Measurements from ENCODE around the gene TUT4.
A peak's percentile ranks its signal among the peaks of the same experiment; 100 is the strongest.

Gene TUT4

GRCh38 chr1:52552505-52553361 is at the start of gene TUT4:
Gene TUT4, minus strand, starts transcription at chr1:52553092. Its CDS starts 26,812 bp downstream, at chr1:52526280.
- Histone ChIP-seq H3K4me1 (ENCODE audit: control insufficient read depth, insufficient read depth, low read length) (peaks cover 2% of the 10 kb centered on the region; the same call in 1 of the 2 replicates), H3K9me3 (ENCODE audit: control insufficient read depth, insufficient read depth, low read length) (no peaks in the 10 kb centered on the region), H3K36me3 (ENCODE audit: control insufficient read depth, insufficient read depth, low read length) (no peaks in the 10 kb centered on the region), H3K4me3 (ENCODE audit: low read length) (peak within 1 kb of the TSS; percentile 99), H3K27ac (ENCODE audit: low read length) (no peak within 1 kb of the TSS), H3K27me3 (ENCODE audit: control insufficient read depth, insufficient read depth, low read length) (no peaks in the 10 kb centered on the region)
- no CpG with 5 or more reads among the region's 68 CpGs for WGBS (ENCODE audit: insufficient coverage, insufficient read length)
- peak; percentile 66 for DNase-seq (ENCODE audit: low read depth, low spot score)

- no CpG with 5 or more reads among the region's 97 CpGs for WGBS (ENCODE audit: insufficient coverage, insufficient read length)
- H3K27ac ChIP-seq (ENCODE audit: low read length) = no peak within 1 kb of the TSS
- H3K9me3 ChIP-seq (ENCODE audit: control insufficient read depth, insufficient read depth, low read length) = no peaks in the 10 kb centered on the region
- no peak for DNase-seq (ENCODE audit: low read depth, low spot score)
- peaks cover 3% of the 10 kb centered on the region for H3K4me1 ChIP-seq (ENCODE audit: control insufficient read depth, insufficient read depth, low read length)
- peak within 1 kb of the TSS; percentile 64 for H3K4me3 ChIP-seq (ENCODE audit: low read length)
- H3K36me3 ChIP-seq (ENCODE audit: control insufficient read depth, insufficient read depth, low read length) = no peaks in the 10 kb centered on the region
- peaks cover 10% of the 10 kb centered on the region for H3K27me3 ChIP-seq (ENCODE audit: control insufficient read depth, insufficient read depth, low read length)
Observed at GRCh38 chr1:52601991-52602855, 49.3 kb upstream of the TUT4 start, which contains the start of gene GPX7. Gene GPX7, plus strand, starts transcription at chr1:52602371. Its CDS starts 39 bp downstream, at chr1:52602410.

GRCh38 chr1:52601519-52601918 is 48.6 kb upstream of the TUT4 start:
- no CpG with 5 or more reads among the region's 3 CpGs for WGBS (ENCODE audit: insufficient coverage, insufficient read length)
- no peak overlapping the region for H3K27ac ChIP-seq (ENCODE audit: low read length)
- H3K4me1 ChIP-seq (ENCODE audit: control insufficient read depth, insufficient read depth, low read length) = peaks cover 3% of the 10 kb centered on the region
- no peak overlapping the region; the same call in 1 of the 2 replicates for H3K4me3 ChIP-seq (ENCODE audit: low read length)
- no peak for DNase-seq (ENCODE audit: low read depth, low spot score)
- H3K36me3 ChIP-seq (ENCODE audit: control insufficient read depth, insufficient read depth, low read length) = no peaks in the 10 kb centered on the region
- H3K27me3 ChIP-seq (ENCODE audit: control insufficient read depth, insufficient read depth, low read length) = peaks cover 10% of the 10 kb centered on the region
- H3K9me3 ChIP-seq (ENCODE audit: control insufficient read depth, insufficient read depth, low read length) = no peaks in the 10 kb centered on the region

- peaks cover 10% of the 10 kb centered on the region for H3K27me3 ChIP-seq (ENCODE audit: control insufficient read depth, insufficient read depth, low read length)
- no peaks in the 10 kb centered on the region for H3K36me3 ChIP-seq (ENCODE audit: control insufficient read depth, insufficient read depth, low read length)
- no CpG with 5 or more reads among the region's 8 CpGs for WGBS (ENCODE audit: insufficient coverage, insufficient read length)
- H3K4me3 ChIP-seq (ENCODE audit: low read length) = no peak overlapping the region
- H3K9me3 ChIP-seq (ENCODE audit: control insufficient read depth, insufficient read depth, low read length) = no peaks in the 10 kb centered on the region
- no peak overlapping the region for H3K27ac ChIP-seq (ENCODE audit: low read length)
- DNase-seq (ENCODE audit: low read depth, low spot score) = no peak
- peaks cover 3% of the 10 kb centered on the region for H3K4me1 ChIP-seq (ENCODE audit: control insufficient read depth, insufficient read depth, low read length)
Observed at GRCh38 chr1:52600533-52601179, 47.8 kb upstream of the TUT4 start.

GRCh38 chr1:52599236-52599635 is 46.3 kb upstream of the TUT4 start:
- peaks cover 10% of the 10 kb centered on the region for H3K27me3 ChIP-seq (ENCODE audit: control insufficient read depth, insufficient read depth, low read length)
- no peak overlapping the region for H3K4me3 ChIP-seq (ENCODE audit: low read length)
- WGBS (ENCODE audit: insufficient coverage, insufficient read length) = no CpG with 5 or more reads among the region's 7 CpGs
- peaks cover 3% of the 10 kb centered on the region for H3K4me1 ChIP-seq (ENCODE audit: control insufficient read depth, insufficient read depth, low read length)
- H3K36me3 ChIP-seq (ENCODE audit: control insufficient read depth, insufficient read depth, low read length) = no peaks in the 10 kb centered on the region
- no peaks in the 10 kb centered on the region for H3K9me3 ChIP-seq (ENCODE audit: control insufficient read depth, insufficient read depth, low read length)
- no peak for DNase-seq (ENCODE audit: low read depth, low spot score)
- no peak overlapping the region for H3K27ac ChIP-seq (ENCODE audit: low read length)

- no peaks in the 10 kb centered on the region for H3K9me3 ChIP-seq (ENCODE audit: control insufficient read depth, insufficient read depth, low read length)
- H3K4me1 ChIP-seq (ENCODE audit: control insufficient read depth, insufficient read depth, low read length) = peaks cover 3% of the 10 kb centered on the region
- DNase-seq (ENCODE audit: low read depth, low spot score) = no peak
- no peak overlapping the region for H3K4me3 ChIP-seq (ENCODE audit: low read length)
- peaks cover 10% of the 10 kb centered on the region for H3K27me3 ChIP-seq (ENCODE audit: control insufficient read depth, insufficient read depth, low read length)
- no peaks in the 10 kb centered on the region for H3K36me3 ChIP-seq (ENCODE audit: control insufficient read depth, insufficient read depth, low read length)
- WGBS (ENCODE audit: insufficient coverage, insufficient read length) = no CpG with 5 or more reads among the region's 7 CpGs
- H3K27ac ChIP-seq (ENCODE audit: low read length) = no peak overlapping the region
Observed at GRCh38 chr1:52598729-52599128, 45.8 kb upstream of the TUT4 start.

- Histone ChIP-seq H3K27me3 (ENCODE audit: control insufficient read depth, insufficient read depth, low read length) (peaks cover 10% of the 10 kb centered on the region), H3K27ac (ENCODE audit: low read length) (no peak overlapping the region), H3K4me3 (ENCODE audit: low read length) (no peak overlapping the region), H3K36me3 (ENCODE audit: control insufficient read depth, insufficient read depth, low read length) (no peaks in the 10 kb centered on the region), H3K4me1 (ENCODE audit: control insufficient read depth, insufficient read depth, low read length) (peaks cover 3% of the 10 kb centered on the region), H3K9me3 (ENCODE audit: control insufficient read depth, insufficient read depth, low read length) (no peaks in the 10 kb centered on the region)
- no CpG with 5 or more reads among the region's 2 CpGs for WGBS (ENCODE audit: insufficient coverage, insufficient read length)
- DNase-seq (ENCODE audit: low read depth, low spot score) = no peak
Observed at GRCh38 chr1:52597912-52598311, 45.0 kb upstream of the TUT4 start.

- no peaks in the 10 kb centered on the region for H3K27me3 ChIP-seq (ENCODE audit: control insufficient read depth, insufficient read depth, low read length)
- DNase-seq (ENCODE audit: low read depth, low spot score) = no peak
- no peaks in the 10 kb centered on the region for H3K9me3 ChIP-seq (ENCODE audit: control insufficient read depth, insufficient read depth, low read length)
- H3K36me3 ChIP-seq (ENCODE audit: control insufficient read depth, insufficient read depth, low read length) = no peaks in the 10 kb centered on the region
- WGBS (ENCODE audit: insufficient coverage, insufficient read length) = no CpG with 5 or more reads among the region's 3 CpGs
- no peak overlapping the region for H3K4me3 ChIP-seq (ENCODE audit: low read length)
- no peaks in the 10 kb centered on the region for H3K4me1 ChIP-seq (ENCODE audit: control insufficient read depth, insufficient read depth, low read length)
- H3K27ac ChIP-seq (ENCODE audit: low read length) = no peak overlapping the region
Observed at GRCh38 chr1:52595061-52595460, 42.2 kb upstream of the TUT4 start.

GRCh38 chr1:52593495-52593894 is 40.6 kb upstream of the TUT4 start:
- no CpG with 5 or more reads among the region's 1 CpG for WGBS (ENCODE audit: insufficient coverage, insufficient read length)
- Histone ChIP-seq H3K36me3 (ENCODE audit: control insufficient read depth, insufficient read depth, low read length) (no peaks in the 10 kb centered on the region), H3K9me3 (ENCODE audit: control insufficient read depth, insufficient read depth, low read length) (no peaks in the 10 kb centered on the region), H3K4me3 (ENCODE audit: low read length) (no peak overlapping the region), H3K4me1 (ENCODE audit: control insufficient read depth, insufficient read depth, low read length) (no peaks in the 10 kb centered on the region), H3K27ac (ENCODE audit: low read length) (no peak overlapping the region), H3K27me3 (ENCODE audit: control insufficient read depth, insufficient read depth, low read length) (no peaks in the 10 kb centered on the region)
- no peak for DNase-seq (ENCODE audit: low read depth, low spot score)

All from iPS DF 6.9 (cell line).